GM18868 (cell line): ENCODE data around the gene AMN1.
A peak's percentile ranks its signal among the peaks of the same experiment; 100 is the strongest.
"Not testable (repeated sequence)": the region's sequence is repeated elsewhere in the genome, so short reads cannot be mapped to it uniquely, and the experiment has no call there.

Source experiments
- ATAC-seq: cut with Tn5 transposase; IDR thresholded peaks from one replicate; pipeline ENCODE4 v1.9.1; 2021; ENCODE audit warnings: mild to moderate bottlenecking, moderate library complexity; ENCODE audit not compliant: unreplicated experiment

The AMN1 gene

DNA sequence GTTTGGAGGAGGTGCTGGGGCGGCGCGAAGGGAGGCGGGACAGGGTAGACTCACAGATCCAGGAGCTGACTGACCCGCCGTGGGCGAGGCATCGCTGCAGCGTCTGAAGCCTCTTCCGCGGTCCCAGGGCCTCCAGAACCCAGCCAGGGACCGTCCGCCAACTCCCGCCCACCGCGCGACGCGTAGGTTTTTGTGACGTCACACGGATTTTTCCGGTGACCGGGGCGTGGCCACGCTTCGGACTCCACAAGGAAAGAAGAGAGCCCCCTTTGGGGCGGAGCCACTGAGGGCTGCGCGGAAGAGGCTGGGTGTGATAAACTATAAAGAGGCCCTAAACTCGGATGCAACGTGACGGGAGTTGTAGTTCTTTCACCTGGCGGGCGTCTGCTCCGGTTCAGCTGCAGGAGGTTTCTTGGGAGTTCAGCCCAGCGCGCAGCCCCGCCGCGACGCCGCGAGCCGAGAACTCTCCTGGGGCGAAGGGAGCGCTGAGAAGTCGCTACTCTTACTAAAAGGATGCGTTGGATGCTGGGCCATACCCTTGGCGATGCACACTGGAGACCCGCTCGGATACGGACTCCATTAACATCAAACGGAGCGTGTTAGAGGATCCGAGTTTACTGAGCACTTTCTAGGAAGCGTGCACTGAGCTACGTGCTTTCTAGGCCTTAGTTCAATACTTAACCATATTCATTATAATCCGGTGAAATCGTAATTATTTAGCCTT is at the start of gene AMN1:
Gene AMN1 (minus strand): TSS at position 105 of the 724 bp plus-strand sequence. CDS start 13 bp downstream, at position 92.
- peak; percentile 93 for ATAC-seq

DNA sequence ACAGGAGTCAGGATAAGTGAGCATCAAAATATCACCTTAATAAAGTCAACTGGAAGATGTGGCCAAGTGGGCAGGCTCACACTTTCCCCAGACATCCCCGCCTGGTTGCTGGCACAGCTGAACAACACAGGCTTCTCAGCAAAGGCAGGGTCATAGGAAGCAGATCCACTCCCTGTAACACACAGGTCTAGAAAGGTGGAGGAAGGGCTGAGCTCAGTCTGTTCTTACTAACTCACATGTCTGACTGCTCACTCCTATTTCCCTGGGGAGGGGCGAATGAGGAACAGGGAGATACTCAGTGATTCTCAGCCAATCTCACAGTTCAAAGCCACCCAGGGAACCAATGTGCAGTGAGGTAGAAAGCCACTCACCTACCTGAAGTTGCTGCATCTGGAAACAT is 45.0 kb upstream of the AMN1 start:
- ATAC-seq = peak; percentile 84

DNA sequence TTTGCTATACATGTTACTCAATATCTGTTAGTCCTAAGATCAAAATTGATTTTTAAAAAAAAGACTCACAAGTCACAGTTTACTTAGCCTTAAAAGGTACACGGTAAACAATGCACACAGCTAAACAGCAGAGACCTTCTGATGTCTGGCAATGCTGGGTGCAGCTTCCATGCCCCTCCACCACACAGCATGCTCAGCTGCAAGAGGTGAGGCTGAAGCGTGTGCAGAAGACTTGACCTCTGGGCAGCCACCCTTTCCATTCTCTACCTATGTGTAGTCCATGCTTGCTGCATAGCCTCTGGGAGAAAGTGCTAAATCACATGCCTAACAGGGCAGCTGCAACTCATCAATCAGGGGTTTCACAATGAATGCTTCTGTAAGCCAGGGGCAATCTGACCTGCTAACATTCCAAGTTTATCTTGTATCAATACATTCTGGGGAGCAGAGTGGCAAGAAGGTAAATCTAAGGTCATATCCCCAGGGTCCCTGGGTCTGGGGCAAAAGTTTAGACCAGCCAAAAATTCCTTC is 44.5 kb upstream of the AMN1 start:
- ATAC-seq = peak; percentile 51

DNA sequence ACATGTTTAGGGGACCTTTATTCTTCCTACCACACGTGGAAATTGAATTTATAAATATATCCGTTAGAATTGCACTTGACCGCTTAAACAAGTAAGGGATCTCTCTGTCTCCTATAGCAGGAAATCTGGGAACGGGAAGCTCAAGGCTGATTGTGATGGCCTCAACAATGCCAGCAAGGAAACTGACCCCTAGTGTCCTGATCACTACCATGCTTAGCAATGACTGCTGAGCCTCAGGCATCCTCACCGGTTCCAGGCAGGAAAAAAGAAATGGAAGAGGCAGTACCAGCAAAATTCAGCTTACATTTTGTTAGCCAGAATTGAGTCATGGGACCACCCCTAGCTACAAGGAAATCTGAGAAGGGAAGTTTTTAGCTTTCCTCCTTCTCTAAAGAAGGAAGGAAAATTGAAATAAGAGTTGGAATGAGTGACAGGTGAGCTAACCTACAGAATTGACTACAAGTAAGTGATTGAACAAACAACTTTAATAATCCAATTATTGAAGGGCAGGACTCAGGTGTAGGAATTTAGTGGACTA is 43.9 kb upstream of the AMN1 start:
- ATAC-seq = no peak

DNA sequence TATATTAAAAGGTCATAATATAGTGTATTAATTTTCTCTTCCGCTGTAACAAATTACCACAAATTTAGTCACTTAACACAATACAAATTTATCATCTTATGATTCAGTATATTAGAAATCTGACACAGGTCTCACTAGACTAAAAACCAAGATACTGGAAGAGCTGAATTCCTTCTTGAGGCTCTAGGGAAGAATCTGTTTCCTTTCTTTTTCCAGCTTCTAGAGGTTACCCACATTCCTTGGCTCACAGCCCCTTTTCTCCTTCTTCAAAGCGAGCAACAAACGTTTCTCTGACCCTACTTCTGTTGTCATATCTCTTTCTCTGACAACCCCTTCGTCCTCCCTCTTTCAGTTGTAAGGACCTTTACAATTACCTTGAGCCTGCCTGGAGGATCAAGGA is 43.4 kb upstream of the AMN1 start:
- ATAC-seq = no peak

DNA sequence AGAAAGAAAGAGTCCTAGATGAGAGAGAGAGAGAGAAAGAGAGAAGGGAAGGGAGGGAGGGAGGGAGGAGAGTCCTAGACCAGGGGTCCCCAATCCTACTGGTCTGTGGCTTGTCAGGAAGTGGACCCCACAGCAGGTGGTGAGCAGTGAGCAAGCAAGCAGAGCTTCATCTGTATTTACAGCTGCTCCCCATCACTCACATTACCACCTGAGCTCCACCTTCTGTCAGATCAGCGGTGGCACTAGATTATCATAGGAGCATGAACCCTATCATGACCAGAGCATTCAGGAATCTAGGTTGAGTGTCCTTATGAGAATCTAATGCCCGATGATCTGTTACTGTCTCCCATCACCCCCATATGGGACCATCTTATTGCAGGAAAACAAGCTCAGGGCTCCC is 39.2 kb upstream of the AMN1 start:
- ATAC-seq = no peak

DNA sequence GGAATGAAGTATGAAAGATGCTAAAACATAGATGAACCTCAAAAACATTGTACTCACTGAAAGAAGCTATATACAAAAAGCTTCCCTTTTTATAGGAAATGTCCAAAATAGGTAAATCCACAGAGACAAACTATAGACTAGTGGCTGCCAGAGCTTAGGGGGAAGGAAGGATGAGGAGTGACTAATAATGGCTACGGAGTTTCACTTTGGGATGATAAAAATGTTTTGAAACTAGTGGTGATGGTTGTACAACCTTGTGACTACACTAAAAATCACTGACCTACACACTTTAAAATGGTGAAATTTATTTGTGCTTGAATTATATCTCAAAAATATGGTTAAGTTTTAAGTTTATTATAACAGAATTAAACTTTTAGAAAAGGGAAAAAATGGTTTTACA is 37.1 kb upstream of the AMN1 start:
- no peak for ATAC-seq

DNA sequence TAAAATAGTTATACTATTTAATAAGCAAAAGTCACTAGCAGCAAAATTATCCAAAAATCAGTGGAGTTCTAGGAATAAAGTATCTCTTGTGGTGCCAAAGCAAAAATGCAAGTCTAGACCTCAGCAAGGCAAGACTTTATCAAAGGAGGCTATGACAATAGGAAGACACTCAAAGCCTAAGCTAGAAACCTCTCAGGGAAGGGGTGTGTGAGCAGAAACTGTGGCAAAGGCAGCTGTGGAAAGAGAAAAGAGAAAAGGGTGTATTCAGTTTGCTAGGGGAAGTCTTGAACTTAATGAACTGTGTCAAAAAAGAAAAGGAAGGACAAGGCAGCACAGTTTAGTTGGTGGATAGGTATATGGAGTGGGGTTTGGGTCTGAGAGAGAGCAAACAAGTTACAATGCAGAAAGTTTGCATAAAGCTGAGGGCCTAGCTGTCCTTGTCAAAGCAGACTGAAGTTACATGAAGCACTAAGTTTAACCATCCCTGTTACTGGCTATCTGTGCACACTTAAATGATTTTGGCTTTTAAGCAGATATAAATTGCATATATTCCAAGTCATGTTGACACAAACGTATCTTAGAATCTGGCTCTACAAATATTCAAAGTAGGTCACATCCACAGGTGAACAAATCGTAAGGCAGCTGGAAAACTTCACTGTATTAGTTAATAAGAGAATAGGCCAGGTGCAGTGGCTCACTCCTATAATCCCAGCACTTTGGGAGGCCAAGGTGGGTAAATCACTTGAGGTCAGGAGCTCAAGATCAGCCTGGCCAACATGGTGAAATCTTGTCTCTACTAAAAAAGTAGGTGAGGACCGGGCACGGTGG is 31.0 kb upstream of the AMN1 start:
- ATAC-seq = no peak

DNA sequence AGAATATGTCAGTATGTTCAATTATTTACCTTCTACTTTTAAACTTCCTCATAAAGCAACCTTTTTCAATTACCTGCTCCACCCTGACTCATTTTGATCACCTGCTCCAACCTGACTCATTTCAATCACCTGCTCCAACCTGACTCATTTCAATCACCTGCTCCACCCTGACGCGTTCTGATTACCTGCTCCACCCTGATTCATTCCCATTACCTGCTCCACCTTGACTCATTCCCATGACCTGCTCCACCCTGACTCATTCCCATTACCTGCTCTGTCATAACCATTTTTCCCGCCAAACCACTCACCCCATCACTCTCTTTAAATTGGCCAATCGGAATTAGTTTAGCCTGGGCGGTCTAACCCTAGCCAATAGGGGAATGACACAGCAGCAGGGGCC is 29.5 kb upstream of the AMN1 start:
- not testable (repeated sequence) for ATAC-seq

DNA sequence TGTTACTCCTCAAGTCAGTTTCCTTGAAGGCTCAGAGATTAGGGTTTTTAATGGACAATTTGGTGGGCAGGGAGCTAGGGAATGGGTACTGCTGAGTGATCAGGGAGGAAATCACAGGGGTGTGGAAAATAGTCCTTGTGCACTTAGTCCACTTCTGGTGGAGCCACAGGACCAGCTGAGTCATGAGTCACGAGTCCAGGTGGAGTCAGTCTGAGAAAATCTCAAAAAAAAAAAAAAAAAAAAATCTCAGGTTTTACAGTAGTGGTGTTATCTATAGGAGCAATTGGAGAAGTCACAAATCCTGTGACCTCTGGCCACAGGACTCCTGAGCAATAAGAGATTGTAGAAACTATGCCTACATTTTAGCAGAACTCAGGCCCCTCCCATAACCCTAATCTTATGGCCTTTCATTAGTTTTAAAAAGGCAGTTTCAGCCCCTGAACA is 28.2 kb upstream of the AMN1 start:
- peak; percentile 36 for ATAC-seq

DNA sequence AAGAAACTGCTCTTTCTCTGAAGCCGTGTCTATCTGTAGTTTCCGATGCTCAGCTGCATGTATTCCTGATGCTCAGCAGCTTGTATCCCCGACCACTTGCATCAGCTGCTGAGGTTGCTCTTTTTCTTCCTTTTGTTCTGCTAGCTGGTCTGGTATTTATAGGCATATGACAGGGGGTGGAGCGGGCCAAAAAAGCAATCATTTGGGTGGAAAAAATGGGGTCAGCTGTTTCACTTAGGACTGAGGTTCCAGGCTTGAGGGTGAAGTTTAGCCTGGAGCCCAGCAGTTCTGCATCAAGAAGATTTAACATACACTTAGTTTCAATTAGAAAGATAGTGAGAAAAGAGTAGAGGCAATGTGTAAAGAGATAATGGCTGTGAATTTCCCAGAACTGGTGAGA is 23.6 kb upstream of the AMN1 start:
- no peak for ATAC-seq

DNA sequence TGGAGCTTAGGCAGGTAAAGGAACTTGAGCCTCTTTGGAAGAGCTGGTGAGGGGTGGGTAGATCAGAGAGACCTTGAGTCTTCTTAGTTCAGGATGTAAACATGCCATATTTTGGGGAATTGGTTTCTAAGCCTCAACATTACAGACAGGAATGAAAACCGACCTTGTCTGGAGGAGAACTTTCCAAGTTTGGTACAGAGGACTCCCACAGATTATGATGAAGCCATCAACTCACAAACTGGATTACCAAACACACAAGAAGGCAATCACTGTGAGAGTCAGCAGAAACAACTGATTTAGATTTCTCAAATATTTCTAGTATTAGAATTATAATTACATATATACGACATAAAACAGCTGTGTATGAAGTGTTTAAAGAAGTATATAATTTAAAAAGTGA is 22.3 kb upstream of the AMN1 start:
- ATAC-seq = no peak

DNA sequence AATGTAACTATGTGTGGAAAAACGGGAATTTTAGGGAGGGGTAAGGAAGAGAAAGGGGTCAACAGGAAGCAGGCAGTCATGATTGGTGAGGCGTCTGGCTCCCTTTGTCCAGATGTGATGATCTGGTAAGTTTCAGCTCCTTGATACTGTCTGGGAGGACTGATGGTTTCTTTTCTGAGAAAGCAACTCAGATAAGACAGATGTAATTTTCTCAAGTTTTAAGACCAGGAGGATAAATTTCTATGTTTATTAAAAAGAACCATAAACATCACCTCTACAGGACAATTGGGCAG is 21.9 kb upstream of the AMN1 start:
- no peak for ATAC-seq

DNA sequence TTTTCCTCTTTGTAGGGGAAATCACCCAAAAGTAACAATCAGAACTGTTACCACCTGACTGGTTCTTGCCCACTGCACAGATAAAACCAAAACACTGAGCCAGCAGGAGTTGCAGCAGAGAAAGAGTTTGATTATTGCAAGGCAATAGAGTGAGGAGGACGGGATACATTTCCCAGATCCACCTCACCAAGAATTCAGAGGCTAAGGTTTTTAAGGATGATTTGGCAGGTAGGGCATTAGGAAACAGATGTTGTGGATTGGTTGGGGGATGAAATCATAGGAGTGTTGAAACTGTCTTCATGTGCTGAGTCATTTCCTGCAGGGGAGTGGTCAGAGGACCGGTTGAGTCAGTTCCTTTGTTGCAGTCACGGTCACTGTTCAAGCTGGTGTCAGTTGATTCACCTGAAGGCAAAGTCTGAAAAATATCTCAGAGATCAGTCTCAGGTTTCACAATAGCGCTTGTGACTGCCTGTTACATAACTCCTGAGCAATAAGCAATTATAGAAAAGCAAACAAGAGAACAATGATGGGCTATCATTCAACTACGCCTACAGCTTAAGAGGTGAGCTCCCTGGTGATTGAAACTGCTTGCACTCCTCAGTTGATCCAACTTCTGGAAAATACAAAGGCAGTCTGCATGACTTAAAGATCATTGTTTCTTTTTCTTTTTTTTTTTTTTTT is 20.3 kb upstream of the AMN1 start:
- ATAC-seq = peak; percentile 89

DNA sequence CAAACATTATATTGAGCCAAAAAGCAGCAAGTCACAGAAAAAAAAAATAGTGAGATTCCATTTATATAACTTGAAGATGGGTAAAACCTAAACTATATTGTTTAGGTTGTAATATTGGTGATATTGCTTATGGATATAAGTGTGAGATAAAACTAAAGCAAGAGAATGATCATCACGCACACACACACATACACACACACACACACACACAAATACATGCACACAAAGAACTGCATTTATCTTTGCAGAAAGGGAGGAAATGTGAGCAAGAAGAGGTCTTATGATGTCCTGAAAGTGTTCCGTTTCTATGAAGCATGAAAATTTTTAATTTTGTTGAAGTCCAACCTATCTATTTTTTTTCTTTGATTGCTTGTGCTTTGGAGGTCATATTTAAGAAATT is 16.4 kb upstream of the AMN1 start:
- ATAC-seq = no peak

DNA sequence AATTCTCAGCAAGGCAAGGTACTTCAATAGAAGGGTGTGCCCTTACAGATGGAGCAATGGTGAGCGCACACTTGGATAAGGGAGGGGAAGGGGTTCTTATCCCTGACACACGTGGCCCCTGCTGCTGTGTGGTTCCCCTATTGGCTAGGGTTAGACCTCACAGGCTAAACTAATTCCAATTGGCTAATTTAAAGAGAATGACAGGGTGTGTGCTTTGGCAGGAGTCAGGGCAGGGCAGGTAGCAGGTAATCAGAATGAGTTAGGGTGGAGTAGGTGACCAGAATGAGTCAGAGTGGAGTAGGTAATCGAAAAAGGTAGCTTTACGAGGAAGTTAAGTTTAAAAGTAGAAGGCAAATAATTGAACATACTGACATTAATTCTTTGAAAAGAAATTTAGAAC is 15.5 kb upstream of the AMN1 start:
- ATAC-seq = not testable (repeated sequence)

DNA sequence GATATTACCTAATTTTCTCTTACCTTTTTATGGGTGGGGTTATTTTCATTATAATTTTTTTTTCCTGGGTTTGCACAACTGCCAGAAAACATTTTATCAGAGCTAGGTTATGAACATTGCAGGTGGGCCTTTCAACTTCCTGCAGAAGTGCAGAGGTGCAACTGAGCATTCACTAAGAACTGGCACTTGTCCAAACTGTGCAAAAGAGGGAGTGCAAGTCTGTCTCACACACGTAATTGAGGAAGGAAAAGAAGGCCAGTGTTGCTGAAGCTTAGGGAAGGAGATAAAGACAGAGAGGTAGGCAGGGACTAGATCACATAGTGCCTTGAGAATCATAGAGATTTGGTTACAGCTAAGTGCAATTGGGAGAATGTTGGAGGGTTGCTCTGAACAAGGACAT is 14.1 kb upstream of the AMN1 start:
- ATAC-seq = no peak

DNA sequence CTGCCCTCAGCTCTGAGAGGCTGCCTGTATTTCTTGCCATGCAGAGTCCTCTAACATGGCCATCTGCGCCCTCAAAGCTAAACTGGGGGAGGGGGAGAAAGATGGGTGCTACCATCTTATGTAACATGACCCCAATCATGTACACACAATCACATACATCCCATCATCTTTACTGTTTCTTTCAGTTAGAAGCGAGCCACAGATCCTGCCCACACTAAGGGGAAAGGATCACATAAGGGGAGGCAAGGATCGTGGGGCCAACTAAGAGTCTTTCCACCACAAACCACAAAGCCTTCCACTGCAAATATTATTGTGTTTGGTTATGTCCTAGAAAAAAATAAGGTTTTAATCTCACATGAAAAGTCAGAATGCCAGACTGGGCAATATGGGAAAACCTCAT is 11.8 kb upstream of the AMN1 start:
- no peak for ATAC-seq

DNA sequence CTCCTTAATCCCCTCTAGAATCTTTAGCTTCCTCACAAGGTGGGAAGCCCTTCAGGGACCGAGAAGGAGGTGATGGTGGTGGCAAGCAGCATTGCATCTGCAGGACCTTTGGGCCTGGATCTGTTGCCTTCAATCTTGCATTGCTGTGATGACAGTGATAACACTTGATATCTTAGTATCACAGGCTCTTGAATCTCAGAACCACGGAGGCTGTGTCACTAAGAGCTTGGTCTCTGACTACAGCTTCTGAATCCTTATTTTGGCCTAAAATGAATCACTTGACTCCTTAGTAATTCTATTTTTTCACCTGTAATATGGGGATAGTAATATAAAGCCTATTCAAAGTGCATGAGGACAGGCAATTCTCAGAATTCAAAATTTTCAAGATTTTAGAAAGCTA is 8.9 kb upstream of the AMN1 start:
- no peak for ATAC-seq

DNA sequence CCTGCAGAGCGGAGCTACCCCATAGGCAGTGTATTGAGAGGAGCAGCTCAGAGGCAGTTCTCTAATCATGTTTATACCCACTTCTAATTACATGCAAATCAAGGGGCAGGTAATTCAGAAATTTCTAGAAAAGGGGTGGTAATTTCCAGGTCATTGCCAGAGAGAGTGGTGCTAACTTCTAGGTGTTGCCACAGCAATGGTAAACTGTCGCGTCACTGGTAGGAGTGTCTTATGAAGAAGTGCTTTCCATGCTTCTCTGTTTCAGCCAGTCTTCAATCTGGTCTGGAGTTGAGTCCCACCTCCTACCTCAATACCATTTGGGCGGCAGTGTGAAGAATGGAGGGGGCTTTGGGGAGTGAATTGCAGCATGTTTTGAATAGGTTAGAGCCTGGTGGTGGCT is 8.5 kb upstream of the AMN1 start:
- ATAC-seq = no peak

DNA sequence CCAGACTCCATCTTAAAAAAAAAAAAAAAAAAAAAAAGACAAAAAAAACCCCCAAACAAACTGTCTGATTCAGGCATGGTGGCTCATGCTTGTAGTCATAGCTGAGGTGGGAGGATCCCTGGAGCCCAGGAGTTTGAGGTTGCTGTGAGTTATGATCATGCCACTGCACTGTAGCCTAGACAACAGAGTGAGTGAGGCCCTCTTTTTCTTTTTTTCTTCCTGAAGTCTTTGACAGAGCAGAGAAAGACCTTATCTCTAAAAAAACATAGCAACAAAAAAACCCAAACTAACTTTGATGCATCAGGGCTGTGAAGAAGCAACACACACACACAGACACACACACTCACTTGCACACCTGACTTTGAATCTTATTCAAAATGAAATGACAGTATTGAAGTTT is 7.7 kb upstream of the AMN1 start:
- peak; percentile 62 for ATAC-seq
